ENCODE measurements around the gene ASPG.

The ASPG gene

GRCh38 chr14:104141621-104142091, 56.2 kb downstream of the ASPG start:
- no peak for ATAC-seq (replicated peaks)
- H3K27ac Mint-ChIP-seq, result no peak overlapping the region
- H3K36me3 Mint-ChIP-seq, result no peaks in the 10 kb centered on the region

GRCh38 chr14:104142136-104142945, 56.8 kb downstream of the ASPG start:
- no peaks in the 10 kb centered on the region for H3K9me3 Mint-ChIP-seq
- no peaks in the 10 kb centered on the region for H3K36me3 Mint-ChIP-seq
- DNase-seq, result no peak
- peaks cover 2 to 5% of the 10 kb centered on the region in 2 donors for H3K4me1 Mint-ChIP-seq
- no peak overlapping the region for H3K4me3 Mint-ChIP-seq
- H3K27ac Mint-ChIP-seq, result no peak overlapping the region
- peaks cover 23 to 33% of the 10 kb centered on the region in 2 donors for H3K27me3 Mint-ChIP-seq
- ATAC-seq (replicated peaks), result no peak

More at GRCh38 chr14:104141621-104142091, 56.2 kb downstream of the ASPG start:
- H3K27me3 Mint-ChIP-seq, result peaks cover 28 to 38% of the 10 kb centered on the region in 2 donors
- H3K4me1 Mint-ChIP-seq, result peaks cover 7 to 12% of the 10 kb centered on the region in 2 donors
- DNase-seq, result no peak
- H3K4me3 Mint-ChIP-seq, result no peak overlapping the region
- no peaks in the 10 kb centered on the region for H3K9me3 Mint-ChIP-seq

- peaks cover 23 to 36% of the 10 kb centered on the region in 2 donors for H3K27me3 Mint-ChIP-seq
- DNase-seq (no peak), ATAC-seq (replicated peaks) (no peak)
- no peaks in the 10 kb centered on the region for H3K36me3 Mint-ChIP-seq
- H3K4me3 Mint-ChIP-seq, result no peak overlapping the region
- H3K9me3 Mint-ChIP-seq, result no peaks in the 10 kb centered on the region
- peaks cover 2 to 4% of the 10 kb centered on the region in 2 donors for H3K4me1 Mint-ChIP-seq
- H3K27ac Mint-ChIP-seq, result no peak overlapping the region
Measured at GRCh38 chr14:104142946-104143470, 57.5 kb downstream of the ASPG start.

GRCh38 chr14:104143521-104144452, 58.3 kb downstream of the ASPG start:
- Mint-ChIP-seq H3K27me3 (peaks cover 26 to 41% of the 10 kb centered on the region in 2 donors), H3K9me3 (no peaks in the 10 kb centered on the region), H3K27ac (no peak overlapping the region), H3K36me3 (no peaks in the 10 kb centered on the region), H3K4me3 (no peak overlapping the region), H3K4me1 (peaks cover 2 to 4% of the 10 kb centered on the region in 2 donors)
- ATAC-seq (replicated peaks) (no peak), DNase-seq (no peak)

GRCh38 chr14:104144453-104144790, 58.9 kb downstream of the ASPG start:
- Mint-ChIP-seq H3K4me3 (no peak overlapping the region), H3K4me1 (peaks cover 0 to under 1% of the 10 kb centered on the region in 2 donors), H3K9me3 (no peaks in the 10 kb centered on the region), H3K27ac (no peak overlapping the region), H3K27me3 (peaks cover 23 to 37% of the 10 kb centered on the region in 2 donors), H3K36me3 (no peaks in the 10 kb centered on the region)
- DNase-seq (no peak), ATAC-seq (replicated peaks) (no peak)

GRCh38 chr14:104144911-104145825, 59.7 kb downstream of the ASPG start:
- DNase-seq (no peak), ATAC-seq (replicated peaks) (no peak)
- Mint-ChIP-seq H3K27me3 (peaks cover 22 to 29% of the 10 kb centered on the region in 2 donors), H3K36me3 (no peaks in the 10 kb centered on the region), H3K27ac (no peak overlapping the region), H3K9me3 (no peaks in the 10 kb centered on the region), H3K4me3 (no peak overlapping the region), H3K4me1 (no peaks in the 10 kb centered on the region)

GRCh38 chr14:104145826-104146601, 60.5 kb downstream of the ASPG start:
- peaks cover 21 to 23% of the 10 kb centered on the region in 2 donors for H3K27me3 Mint-ChIP-seq
- H3K36me3 Mint-ChIP-seq, result no peaks in the 10 kb centered on the region
- H3K27ac Mint-ChIP-seq, result no peak overlapping the region
- H3K4me3 Mint-ChIP-seq, result no peak overlapping the region
- DNase-seq (no peak), ATAC-seq (replicated peaks) (no peak)
- no peaks in the 10 kb centered on the region for H3K4me1 Mint-ChIP-seq
- H3K9me3 Mint-ChIP-seq, result no peaks in the 10 kb centered on the region

GRCh38 chr14:104146651-104147345, 61.3 kb downstream of the ASPG start:
- Mint-ChIP-seq H3K9me3 (no peaks in the 10 kb centered on the region), H3K27me3 (peaks cover 20 to 22% of the 10 kb centered on the region in 2 donors), H3K4me3 (no peak overlapping the region), H3K4me1 (no peaks in the 10 kb centered on the region), H3K27ac (no peak overlapping the region), H3K36me3 (no peaks in the 10 kb centered on the region)
- ATAC-seq (replicated peaks), result no peak
- DNase-seq, result no peak

GRCh38 chr14:104147346-104148125, 62.0 kb downstream of the ASPG start:
- no peak for DNase-seq
- no peaks in the 10 kb centered on the region for H3K4me1 Mint-ChIP-seq
- no peaks in the 10 kb centered on the region for H3K9me3 Mint-ChIP-seq
- no peaks in the 10 kb centered on the region for H3K36me3 Mint-ChIP-seq
- no peak overlapping the region for H3K27ac Mint-ChIP-seq
- peaks cover 14 to 20% of the 10 kb centered on the region in 2 donors for H3K27me3 Mint-ChIP-seq
- no peak for ATAC-seq (replicated peaks)
- no peak overlapping the region for H3K4me3 Mint-ChIP-seq

- H3K27ac Mint-ChIP-seq, result no peak overlapping the region
- no peaks in the 10 kb centered on the region for H3K36me3 Mint-ChIP-seq
- no peak for DNase-seq
- no peaks in the 10 kb centered on the region for H3K4me1 Mint-ChIP-seq
- H3K4me3 Mint-ChIP-seq, result no peak overlapping the region
- H3K27me3 Mint-ChIP-seq, result peaks cover 10 to 18% of the 10 kb centered on the region in 2 donors
- no peaks in the 10 kb centered on the region for H3K9me3 Mint-ChIP-seq
- no peak for ATAC-seq (replicated peaks)
Measured at GRCh38 chr14:104148433-104149277, 63.2 kb downstream of the ASPG start.

- Mint-ChIP-seq H3K27ac (no peak overlapping the region), H3K36me3 (no peaks in the 10 kb centered on the region), H3K4me3 (no peak overlapping the region), H3K9me3 (no peaks in the 10 kb centered on the region), H3K4me1 (no peaks in the 10 kb centered on the region), H3K27me3 (peaks cover 10 to 18% of the 10 kb centered on the region in 2 donors)
- no peak for ATAC-seq (replicated peaks)
- DNase-seq, result no peak
Measured at GRCh38 chr14:104149278-104149595, 63.7 kb downstream of the ASPG start.
